Hematopoietic multipotent progenitor cell treated with erythropoietin and hydrocortisone succinate and interleukin-3 and kit ligand, for 4 days (in vitro differentiated cells): Measurements from ENCODE around the gene PRKAG2.

Source experiments
- DNase-seq: peaks from one replicate; pipeline ENCODE4 v3.0.0-alpha.2; 2015

PRKAG2 gene

DNA sequence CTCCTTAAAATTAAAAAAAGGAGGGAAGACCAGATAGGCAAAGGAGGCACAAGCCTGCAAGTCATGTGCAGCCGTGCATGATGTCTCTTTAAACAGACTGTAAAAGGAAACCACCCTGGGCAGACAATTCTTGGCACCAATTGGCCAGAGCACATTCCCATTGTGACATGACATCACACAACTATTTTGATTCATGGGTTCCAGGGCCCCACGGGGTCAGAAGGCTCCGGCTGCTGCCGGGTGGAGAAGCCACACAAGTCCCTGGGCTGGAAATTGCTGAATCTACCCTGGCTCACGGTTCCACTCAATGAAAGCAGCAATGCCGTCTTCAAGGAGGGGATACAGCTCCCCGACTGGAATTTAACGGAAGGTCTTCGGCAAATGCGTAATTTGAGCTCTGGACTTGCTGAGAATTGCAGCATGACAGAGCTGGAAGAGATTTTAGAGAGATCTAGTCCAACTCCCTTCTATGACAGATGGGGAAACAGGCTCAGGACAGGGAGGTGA lies 140.5 kb downstream of the PRKAG2 start:
- DNase-seq, result peak; percentile 36

DNA sequence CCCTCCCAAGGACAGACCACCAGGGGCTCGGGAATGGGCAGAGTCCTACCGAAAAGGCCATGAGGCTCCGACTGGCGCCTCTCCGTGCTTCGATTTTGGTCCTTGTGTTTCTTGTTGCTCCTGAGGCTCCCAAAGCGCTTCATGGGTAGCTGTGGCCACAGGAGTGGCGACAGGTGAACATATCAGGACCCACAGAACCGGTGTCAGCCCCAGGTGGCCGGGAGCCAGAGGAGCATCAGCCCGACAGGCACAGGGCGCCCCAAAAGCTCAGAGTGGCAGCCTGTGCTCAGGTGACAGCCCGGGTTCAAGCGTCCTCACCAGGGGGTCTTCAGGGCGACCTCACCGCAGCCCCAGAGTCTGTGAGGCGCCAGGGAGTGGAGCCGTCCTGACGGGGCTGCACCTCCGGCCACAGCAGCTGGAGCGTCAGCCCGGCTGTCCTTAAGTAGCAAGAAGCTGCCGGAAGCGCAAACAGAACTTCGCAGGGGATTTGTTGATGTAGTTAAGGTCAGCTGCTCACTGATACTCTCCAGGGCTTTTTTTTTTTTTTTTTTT lies 141.0 kb downstream of the PRKAG2 start:
- no peak for DNase-seq

DNA sequence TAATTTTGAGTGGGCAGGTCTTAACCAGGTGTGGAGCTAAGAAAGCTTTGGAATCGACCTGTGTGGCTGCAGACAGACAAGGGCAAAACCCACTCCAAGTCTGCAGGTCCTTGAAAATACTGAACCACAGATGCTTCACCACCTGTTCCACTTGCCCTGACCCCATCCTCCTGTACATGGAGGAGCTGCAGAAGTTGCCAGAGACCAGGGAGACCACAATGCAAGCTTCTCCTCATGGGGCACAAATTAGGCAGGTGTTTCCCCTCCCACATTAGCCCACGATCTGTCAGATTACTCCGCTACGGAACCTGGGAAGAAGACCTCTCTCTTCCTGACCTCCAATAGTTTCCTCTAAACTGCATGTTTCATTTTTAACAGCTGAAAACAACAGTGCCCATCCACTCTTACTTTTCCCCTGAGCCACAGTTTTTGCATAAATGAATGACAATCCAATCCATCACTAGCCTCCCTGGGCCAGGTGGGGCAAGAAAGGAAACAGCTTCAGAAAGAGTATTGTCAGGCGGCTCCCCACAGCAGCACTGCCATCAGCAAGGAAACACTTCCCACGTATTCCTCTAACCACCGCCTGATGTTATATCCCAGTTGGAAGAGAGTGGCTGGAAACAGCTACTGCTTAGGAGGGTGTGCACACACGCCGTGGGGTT lies 141.6 kb downstream of the PRKAG2 start:
- no peak for DNase-seq

DNA sequence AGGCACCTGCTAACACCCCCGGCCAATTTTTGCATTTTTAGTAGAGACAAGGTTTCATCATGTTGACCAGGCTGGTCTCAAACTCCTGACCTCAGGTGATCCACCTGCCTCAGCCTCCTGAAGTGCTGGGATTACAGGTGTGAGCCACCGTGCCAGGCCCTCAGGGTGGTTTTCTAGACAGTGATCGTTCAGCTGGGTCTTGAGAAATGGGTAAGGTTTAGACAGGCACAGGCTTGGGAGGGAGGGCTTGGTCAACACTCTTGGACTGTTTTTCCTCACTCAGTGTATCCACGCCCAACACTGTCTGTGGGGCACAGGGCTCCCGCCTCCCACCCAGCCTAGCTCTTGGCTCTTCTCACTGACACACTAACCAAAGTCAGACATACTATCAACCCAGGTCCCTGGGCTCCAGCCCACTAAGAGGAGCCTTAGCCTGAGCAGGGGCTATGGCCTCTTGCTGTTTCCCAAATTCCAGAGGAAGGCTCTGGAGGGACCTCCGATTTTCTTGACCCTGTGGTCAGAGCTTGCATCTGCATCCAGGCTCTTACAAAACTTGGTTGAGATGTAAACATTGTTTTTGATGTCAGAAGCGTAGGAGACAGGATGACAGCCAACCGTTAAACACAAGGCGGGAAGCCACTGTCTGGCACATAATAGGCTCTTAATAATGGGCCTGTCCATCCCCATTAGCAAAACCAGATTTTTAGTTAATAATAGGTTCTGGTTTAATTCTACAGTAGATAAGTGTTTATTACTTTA lies 143.9 kb downstream of the PRKAG2 start:
- DNase-seq, result no peak

DNA sequence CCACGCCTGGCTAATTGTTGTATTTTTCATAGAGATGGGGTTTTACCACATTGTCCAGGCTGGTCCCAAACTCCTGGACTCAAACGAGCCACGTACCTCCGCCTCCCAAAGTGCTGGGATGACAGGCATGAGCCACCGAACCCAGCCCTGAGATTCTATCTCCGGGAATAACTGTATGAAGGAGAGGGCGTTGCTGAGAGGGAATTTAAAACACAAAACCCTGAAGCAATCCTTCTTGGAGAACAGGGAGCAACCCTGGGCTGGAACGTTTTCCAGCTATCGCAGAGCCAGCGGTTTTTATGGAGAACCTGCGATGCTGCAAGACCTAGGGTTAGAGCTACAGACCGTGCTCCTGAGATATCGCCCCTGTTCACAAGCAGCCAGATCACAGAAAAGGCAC lies 144.6 kb downstream of the PRKAG2 start:
- no peak for DNase-seq

DNA sequence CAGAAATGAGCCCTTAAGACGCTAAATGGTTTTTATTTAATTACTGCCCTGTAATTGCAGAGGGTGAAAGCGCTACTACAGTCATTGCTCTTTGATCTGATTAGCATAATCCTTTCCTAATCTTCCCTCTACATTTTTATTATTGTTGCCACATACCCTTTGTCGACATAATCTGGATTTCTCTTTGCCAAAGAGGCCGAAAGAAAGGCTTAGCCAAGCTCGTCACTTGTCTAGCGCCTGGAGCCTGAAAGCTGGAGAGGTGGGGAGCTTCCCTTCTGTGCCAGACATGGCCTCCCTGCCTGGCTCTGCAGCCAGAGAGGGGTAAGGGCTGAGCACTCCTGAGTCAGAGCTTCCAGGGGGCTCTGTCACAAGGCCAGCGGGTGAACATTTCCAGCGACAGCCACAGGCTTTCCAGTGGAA lies 145.9 kb downstream of the PRKAG2 start:
- no peak for DNase-seq

DNA sequence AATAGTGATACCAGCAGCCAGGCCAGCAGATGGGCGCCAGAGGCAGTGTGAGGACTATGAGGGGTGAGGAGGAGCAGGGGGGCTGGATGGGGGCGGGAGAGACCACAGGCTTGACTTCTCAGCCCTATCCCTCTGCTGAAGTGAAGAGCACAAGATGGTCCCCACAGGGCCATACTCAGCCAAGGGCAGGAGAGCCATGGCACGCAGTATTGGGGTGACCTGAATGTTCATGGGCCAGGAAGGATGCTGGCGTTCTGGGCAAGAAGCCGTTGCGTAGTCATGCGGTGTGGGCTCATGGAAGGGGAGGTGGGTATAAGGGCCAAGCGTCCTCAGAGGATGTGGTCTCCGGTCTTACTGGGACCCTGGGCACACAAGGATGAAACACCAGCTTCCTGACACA lies 146.3 kb downstream of the PRKAG2 start:
- no peak for DNase-seq

DNA sequence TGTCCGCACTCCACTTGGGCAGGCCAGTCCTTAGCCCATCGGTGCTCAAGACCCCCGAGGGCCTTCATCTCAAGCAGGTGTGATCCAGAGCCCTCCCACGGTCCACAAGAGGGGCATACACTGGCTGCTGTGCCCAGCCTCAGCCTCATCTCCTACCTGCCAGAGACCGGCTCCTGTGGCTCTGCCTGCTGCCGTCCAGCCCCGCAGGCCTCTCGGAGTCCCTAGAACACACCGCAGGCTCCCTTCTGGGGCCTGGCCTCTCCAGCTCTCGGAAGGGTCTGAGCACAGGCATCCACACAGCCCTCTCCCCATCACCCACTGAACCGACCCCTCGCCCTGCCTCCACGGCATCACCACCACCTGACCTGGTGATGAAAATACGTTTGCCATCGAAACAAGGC lies 147.4 kb downstream of the PRKAG2 start:
- DNase-seq, result no peak

DNA sequence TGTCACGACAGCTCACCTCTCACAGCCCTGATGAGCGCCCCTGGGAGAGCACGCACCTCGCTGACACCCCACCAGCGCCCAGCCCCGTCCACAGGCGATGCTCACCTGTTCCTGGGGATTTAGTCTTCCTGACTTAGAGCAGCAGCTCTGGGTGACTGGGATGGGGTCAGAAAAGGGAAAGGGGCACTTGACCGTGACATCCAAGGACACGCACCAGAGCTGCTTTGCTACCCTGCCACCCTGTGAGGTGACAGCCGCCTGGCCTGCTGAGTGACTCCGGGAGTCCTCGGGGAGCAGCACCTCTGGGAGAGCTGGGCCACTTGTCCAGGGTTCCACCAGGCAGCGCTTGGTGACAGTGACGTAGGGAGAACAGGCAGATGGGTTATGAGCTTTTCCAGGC lies 148.2 kb downstream of the PRKAG2 start:
- no peak for DNase-seq

DNA sequence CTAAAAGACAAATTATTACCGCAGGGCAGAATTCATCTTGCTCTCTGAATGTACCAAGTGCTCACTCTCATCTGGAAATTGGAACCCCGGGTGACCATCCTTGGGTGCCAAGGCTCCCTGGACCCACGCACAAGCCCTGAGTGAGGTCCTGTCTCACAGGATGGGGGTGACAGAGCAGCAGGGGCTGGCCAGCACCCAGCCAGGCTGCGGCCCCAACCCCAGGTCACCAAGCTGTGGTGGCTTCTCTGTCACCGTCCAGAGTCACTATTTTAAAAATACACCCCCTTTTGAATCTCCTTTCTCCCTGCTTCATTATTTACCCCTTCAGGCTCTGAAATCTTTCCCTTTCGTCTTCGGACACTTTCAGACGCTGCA lies 148.6 kb downstream of the PRKAG2 start:
- DNase-seq, result no peak

DNA sequence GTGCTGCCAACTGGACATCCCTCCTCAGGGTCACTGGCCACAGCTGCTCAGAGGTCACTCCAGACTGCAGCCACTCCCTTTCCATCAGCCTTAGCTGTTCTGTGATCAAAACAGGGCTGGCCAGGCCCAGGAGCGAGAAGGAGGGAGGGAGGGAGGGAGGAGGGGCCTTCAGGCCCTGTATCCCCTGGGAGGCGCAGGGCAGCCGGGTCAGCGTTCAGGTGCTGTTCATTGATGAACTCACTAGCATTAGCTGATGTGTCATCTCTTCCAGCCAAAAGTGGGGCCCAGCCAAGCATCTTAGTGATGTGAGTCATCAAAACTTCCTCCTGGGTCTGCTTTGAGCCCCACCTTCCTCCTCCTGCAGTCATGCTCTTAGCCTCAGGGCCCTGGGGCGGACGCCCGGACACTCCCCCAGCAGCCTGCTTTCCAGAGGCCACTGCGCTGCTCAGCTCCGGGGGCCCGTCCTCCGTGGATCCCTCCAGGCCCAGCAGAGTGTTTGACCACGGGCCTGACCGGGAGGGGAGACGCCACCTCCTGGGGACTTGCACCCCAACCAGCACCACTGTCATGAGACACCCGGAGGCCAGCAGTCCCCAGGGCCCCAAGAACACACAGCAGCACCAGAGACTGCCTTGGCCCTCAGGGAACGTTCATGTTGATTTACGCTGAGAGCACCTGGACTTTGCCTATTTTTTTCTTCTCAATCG lies 149.2 kb downstream of the PRKAG2 start:
- peak; percentile 63 for DNase-seq

DNA sequence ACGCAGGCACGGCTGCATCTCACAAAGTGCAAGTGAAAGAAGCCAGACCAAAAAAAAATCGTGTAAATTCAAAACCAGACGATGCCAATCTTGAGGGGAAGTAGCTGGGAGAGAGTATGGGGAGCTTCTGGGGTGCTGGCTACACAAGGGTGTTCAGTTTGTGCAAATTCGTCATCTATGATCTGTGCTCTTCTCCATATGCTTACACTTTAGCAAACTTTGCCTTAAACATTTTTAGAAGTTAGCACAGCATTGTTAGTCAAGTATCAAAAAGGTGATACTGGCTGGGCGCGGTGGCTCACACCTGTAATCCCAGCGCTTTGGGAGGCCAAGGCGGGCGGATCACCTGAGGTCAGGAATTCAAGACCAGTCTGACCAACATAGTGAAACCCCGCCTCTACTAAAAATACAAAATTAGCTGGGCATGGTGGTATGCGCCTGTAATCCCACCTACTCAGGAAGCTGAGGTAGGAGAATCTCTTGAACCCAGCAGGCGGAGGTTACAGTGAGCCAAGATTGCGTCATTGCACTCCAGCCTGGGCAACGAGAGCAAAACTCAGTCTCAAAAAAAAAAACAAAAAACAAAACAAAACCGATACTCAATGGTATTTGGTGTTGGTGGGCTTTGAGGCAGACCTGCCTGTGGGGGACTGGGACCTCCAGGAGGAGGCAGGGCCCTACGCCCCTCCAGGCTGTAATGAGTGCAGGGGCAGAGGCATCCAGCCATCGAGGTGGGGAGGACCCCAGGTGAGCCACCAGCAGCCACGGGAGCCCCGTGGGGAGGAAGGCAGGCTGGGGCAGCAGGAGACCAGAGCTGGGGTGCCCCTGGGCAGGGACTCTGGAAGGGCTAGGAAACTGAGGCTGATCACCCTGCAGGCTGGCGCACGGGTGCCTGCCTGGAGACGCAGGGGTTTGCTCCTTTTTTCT lies 150.0 kb downstream of the PRKAG2 start:
- no peak for DNase-seq

DNA sequence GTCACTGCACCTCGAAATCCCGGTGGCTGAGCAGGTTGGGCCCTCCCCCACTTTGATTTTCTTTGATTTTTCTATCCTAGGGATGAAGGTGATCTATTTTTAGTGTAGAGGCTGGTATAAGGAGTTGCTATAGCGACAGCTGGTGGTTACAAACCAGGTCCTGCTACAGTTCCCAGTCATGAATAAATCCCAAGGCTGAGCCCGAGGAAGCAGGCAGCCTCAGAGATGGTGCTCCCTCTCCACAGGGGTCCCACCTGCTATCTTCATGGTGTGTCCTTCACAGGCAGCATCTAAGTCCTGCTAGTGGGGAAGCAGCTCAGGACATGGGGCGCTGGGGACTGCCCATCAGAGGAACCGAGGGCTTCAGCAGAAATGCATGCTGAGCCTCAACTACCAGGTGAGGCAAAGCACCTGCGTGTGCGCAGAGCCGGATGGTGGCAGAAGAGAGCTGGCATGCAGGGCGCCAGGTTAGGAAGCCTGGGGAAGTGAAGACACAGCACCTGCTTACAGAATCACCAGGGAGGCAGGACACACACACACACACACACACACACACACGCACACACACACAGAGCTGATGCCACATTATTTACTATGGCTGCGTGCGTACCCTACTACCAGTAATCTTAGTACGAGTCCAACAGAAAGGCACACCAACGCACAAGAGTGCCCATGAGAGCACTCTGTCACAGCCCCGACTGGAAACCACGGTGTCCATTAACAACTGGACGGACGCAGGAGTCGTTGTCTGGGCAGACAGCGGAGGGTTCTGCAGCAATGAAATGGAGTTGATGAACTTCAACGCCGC lies 150.9 kb downstream of the PRKAG2 start:
- no peak for DNase-seq

DNA sequence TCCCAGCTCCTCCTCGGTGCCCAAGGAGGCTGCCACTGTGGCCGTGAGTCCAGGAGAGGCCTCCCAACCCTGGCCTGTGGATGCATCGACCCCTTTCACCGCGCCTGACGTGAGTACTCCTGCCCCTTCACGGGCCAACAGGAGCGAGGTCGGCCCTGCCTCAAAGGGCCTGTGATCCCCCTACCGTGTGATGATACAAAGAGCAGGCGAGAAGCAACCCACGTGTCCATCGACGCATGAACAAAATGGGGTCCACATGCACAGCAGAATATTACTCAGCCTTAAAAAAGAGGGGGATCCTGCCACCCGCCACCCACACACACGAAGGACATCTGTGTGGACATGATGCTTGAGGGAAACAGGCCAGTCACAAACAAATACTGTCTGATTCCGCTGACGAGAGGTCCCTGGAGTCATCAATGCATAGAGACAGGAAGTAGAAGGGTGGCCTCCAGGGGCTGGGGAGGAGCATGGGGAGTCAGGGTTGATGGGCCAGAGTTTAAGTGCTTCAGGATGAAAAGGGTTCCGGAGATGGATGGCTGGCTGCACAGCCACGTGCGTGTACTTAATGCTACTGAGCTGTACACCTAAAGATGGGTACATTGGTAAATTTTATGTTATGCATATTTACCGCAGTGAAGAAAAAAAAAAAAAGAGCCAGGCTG lies 151.9 kb downstream of the PRKAG2 start:
- no peak for DNase-seq

DNA sequence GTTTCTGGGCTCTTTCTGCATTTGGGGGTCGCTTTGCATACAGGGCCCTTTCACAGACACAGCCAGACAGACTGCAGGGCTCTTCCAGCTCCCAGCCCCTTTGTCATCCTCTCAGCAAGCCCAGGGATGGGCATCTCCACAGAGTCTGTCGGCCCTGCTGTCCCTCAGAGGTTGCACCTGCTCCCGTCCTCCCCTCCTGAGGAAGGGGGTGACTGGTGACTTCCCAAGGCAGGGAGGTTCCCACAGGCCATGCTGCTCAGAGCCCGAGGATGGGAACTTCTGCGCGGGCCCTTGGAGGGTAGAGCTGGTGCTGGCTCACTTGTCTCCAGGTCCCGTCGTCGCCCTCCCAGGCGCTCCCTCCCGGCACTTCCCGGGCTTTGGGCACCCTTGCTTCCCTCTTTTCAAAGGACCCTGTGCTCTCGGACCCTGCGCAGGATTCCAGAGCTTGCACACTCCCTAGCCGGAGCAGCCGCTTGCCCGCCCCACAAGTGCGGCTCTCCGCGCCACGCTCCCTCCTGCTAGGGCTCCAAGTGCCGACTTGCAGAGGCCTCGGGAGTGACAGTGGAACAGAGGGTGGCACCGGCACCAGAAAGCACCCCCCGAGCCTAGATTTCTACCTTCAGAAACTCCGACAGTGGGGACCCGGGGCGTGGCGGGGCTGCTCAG lies 152.5 kb downstream of the PRKAG2 start:
- no peak for DNase-seq

DNA sequence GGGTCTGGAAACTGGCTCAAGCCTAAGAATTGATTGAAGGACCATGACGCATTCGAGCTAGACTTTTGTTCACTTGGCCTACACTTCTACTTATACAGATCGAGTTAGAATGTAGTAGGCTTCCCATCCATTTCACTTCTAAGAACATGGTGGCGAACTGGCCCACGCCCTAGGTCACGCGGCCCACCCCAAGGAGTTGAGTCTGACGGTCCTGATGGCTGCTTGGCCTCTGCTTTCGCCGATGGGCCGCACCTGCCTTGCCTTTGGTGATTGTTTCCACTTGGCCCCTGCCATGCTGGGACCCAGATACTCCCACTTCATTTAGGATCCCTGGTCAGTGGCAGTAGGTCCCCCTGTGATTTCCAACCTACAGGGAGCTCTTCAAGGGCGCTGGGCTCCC lies 153.6 kb downstream of the PRKAG2 start:
- no peak for DNase-seq

DNA sequence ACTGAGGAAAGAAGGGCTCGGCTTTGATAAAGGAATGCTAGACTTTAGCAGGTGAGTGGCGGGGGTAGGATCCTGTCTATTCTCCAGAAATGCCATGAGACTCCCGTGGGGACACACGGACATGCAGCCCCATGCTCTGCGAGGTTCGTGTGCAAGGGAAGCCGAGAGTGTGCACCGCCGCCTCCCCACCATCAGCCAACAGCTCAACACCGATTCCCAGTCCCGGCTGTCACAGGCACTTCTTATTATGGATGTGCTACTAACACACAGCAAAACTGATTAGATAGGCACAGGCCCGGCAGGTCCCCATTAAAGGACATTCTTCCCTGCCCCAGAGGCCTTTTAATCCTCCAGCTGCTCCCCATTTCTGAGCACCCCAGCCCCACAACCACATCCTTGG lies 154.4 kb downstream of the PRKAG2 start:
- no peak for DNase-seq

DNA sequence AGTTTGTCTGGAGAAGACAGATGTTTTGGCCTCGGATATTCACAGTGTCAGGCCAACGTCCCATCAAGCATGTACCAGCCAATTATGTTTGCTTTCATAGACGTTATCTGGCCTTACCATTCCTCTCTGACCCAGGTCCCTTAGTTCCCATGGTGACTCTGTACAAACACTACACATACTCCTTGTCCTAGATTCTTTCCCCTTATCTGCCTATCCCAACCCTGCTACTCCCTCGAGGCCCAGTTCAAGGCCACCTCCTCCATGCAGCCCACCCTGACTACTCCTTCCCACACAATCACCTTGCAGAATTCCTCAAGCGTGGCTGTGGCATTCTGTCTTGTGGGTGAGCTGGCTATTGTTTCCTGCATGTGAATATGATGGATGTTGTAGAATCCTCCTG lies 155.2 kb downstream of the PRKAG2 start:
- DNase-seq, result peak; percentile 57

DNA sequence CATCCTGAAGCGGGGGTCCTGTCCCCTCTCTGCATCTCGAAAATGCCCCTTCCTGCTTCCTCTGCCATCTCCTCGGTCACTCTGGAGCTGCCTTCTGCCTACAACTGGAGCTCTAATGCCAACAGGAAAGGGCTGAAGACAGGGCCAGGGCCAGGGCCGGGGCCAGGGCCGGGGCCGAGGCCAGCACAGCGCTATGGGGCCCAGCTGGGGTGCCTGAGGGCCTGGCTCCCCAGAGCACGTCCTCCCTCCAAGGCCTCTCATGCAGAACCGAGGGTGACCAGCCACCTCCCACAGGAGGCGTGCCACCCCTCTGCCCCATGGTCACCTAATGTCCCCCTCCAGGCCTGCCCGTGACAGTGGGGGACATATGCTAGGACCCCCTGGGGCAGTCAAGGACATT lies 155.7 kb downstream of the PRKAG2 start:
- no peak for DNase-seq

DNA sequence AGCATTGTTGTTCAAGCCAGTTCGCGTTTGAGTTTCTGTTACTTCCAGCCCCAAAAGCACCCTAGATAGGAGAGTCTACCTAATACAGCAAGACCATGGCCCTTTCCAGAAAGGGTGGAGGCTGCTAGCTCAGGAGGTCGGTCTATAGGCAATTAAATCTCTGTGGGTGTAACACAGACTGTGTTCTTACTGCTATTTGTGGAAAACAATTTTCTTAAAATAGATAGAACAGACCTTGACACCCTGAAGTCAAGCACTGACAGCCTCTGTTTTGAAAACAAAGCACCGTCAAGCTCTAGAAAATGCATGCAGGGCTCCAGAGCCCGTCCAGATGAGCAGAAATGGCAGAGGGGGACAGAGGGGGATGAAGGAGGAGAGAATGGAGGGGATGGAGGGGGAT lies 156.6 kb downstream of the PRKAG2 start:
- no peak for DNase-seq

DNA sequence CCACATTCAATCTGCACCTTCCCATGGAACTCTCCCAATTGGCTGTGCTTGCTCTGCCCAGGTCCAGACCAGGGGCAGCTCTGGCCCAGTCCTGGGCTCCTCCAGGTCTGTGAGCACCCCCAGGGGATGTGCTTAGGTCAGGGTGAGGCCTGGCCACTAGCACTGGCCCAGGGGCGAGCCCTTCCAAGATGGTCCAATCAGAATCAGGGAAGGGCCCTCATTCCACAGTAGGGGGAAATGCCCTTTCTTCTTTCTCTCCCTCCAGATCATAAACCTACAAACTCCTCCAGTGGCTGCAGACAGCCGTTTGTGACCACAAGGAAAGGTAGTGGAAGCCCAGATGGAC lies 157.0 kb downstream of the PRKAG2 start:
- no peak for DNase-seq
